ENCODE results near the gene IL25. TPM values are rescaled to one million over a fixed set of nuclear protein-coding genes. Genes with fewer than 3 reads are reported as not detected.

The IL25 gene
- total RNA-seq, 1 experiment from 2014 or later, result not detected

DNA sequence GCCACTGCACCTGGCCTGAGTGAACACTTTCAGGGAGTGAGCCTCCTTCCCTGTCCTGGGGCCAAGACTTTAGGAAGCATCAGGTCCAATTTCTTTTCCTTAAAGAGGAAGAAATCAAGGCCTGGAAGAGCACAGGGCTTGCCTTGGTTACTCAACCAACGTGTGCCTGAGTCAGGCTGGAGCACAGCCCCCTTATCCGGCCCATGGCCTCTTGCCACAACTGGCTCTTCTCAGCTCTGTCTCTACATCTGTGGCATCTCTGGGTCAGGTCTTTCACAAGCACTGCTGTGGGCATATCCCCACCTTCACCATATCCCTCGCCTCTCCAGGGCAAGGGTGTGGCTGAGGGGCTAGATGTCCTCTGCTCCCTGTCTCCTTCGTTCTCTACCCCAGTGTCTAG is 28.7 kb downstream of the IL25 start:
- CTCF ChIA-PET, result interaction anchor here (1.2 kb wide), 1 partner anchor 21 kb away, joined by 3 read pairs; no protein-coding TSS in a partner anchor
- no peaks in the 10 kb centered on the region for H3K36me3 ChIP-seq (ENCODE audit: control insufficient read depth, insufficient read depth, low read length)
- no peak overlapping the region for H3K27ac ChIP-seq (ENCODE audit: low read length)
- ATAC-seq, result no peak
- intact Hi-C loops (cut with micrococcal nuclease; ENCODE audit: unreplicated experiment) (no loop called here), in situ Hi-C loops (cut with HindIII; ENCODE audit: low pct_unique_long_range_greater_than_20kb, low sequenced_read_pairs) (no loop called here)
- no peak for DNase-seq (ENCODE audit: low read depth, low spot score)
- no peaks in the 10 kb centered on the region for H3K4me1 ChIP-seq (ENCODE audit: control insufficient read depth, insufficient read depth, low read length)
- TF ChIP-seq SIN3A (IDR thresholded peaks at IDR 0.05; ENCODE audit: borderline replicate concordance, insufficient read depth, low read depth, low read length) (no peak), CTCF (IDR thresholded peaks at IDR 0.05) (no peak), POLR2AphosphoS5 (IDR thresholded peaks at IDR 0.05; ENCODE audit: low read depth, low read length) (no peak), TCF7L2 (IDR thresholded peaks at IDR 0.05; ENCODE audit: low read depth, low read length) (no peak), REST (IDR thresholded peaks at IDR 0.05; ENCODE audit: insufficient read depth in 1 of 2, low read depth in 2 of 2, low read length in 1 of 2) (no peak)
- H3K4me3 ChIP-seq (ENCODE audit: low read depth in 2 of 2, low read length in 2 of 2), result no peak overlapping the region
- H3K9me3 ChIP-seq (ENCODE audit: control insufficient read depth, insufficient read depth, low read depth, low read length), result no peaks in the 10 kb centered on the region
- H3K27me3 ChIP-seq (ENCODE audit: control insufficient read depth, insufficient read depth, low read length), result no peaks in the 10 kb centered on the region; the same call in 1 of the 2 replicates
- POLR2A ChIA-PET, result no interaction called here
- BruUV-seq (replicated peaks), result no TSS peak

GRCh38 chr14:23402296-23403138 is 29.9 kb downstream of the IL25 start:
- in situ Hi-C loops (cut with HindIII; ENCODE audit: low pct_unique_long_range_greater_than_20kb, low sequenced_read_pairs) (no loop called here), intact Hi-C loops (cut with micrococcal nuclease; ENCODE audit: unreplicated experiment) (no loop called here)
- H3K27me3 ChIP-seq (ENCODE audit: control insufficient read depth, insufficient read depth, low read length), result no peaks in the 10 kb centered on the region; the same call in 1 of the 2 replicates
- no peaks in the 10 kb centered on the region for H3K9me3 ChIP-seq (ENCODE audit: control insufficient read depth, insufficient read depth, low read depth, low read length)
- ATAC-seq (no peak), DNase-seq (ENCODE audit: low read depth, low spot score) (no peak)
- H3K4me3 ChIP-seq (ENCODE audit: low read depth in 2 of 2, low read length in 2 of 2), result no peak overlapping the region
- ChIA-PET CTCF (interaction anchor here (1.2 kb wide), 1 partner anchor 22 kb away, joined by 3 read pairs; no protein-coding TSS in a partner anchor), POLR2A (no interaction called here)
- H3K36me3 ChIP-seq (ENCODE audit: control insufficient read depth, insufficient read depth, low read length), result no peaks in the 10 kb centered on the region
- BruUV-seq (replicated peaks), result no TSS peak
- H3K27ac ChIP-seq (ENCODE audit: low read length), result no peak overlapping the region
- H3K4me1 ChIP-seq (ENCODE audit: control insufficient read depth, insufficient read depth, low read length), result no peaks in the 10 kb centered on the region
- TF ChIP-seq POLR2AphosphoS5 (IDR thresholded peaks at IDR 0.05; ENCODE audit: low read depth, low read length) (no peak), REST (IDR thresholded peaks at IDR 0.05; ENCODE audit: insufficient read depth in 1 of 2, low read depth in 2 of 2, low read length in 1 of 2) (no peak), TCF7L2 (IDR thresholded peaks at IDR 0.05; ENCODE audit: low read depth, low read length) (no peak), SIN3A (IDR thresholded peaks at IDR 0.05; ENCODE audit: borderline replicate concordance, insufficient read depth, low read depth, low read length) (no peak), CTCF (IDR thresholded peaks at IDR 0.05) (no peak)
